Vagina (tissue), 2 donors: ENCODE results near the gene NKTR. TPM values are rescaled to one million over a fixed set of nuclear protein-coding genes. Genes with fewer than 3 reads are reported as not detected.

Experiments used
- DNase-seq, 2 donors: peaks; one replicate each; pipeline ENCODE4 v3.0.0-alpha.2; 2017; ENCODE audit errors: extremely low spot score in 2 of 2
- H3K27ac ChIP-seq: fragments of 200-600 bp; sonication (generic); one replicate; pipeline ENCODE4 v1.5.1; 2019
- H3K27me3 ChIP-seq: fragments of 200-600 bp; sonication (generic); one replicate; pipeline ENCODE4 v1.5.1; 2019
- H3K36me3 ChIP-seq, 2 donors: fragments of 200-600 bp; sonication (generic); one replicate each; pipeline ENCODE4 v1.5.1; 2017 to 2019
- H3K4me1 ChIP-seq: fragments of 200-600 bp; sonication (generic); one replicate; pipeline ENCODE4 v1.5.1; 2019
- H3K4me3 ChIP-seq, 2 donors: fragments of 200-600 bp; sonication (generic); 1 replicate in 1 of 2; 2 replicates in 1 of 2; pipeline ENCODE4 v1.5.1; 2016 to 2019
- H3K9me3 ChIP-seq: fragments of 200-600 bp; sonication (generic); one replicate; pipeline ENCODE4 v1.5.1; 2019
- POLR2A ChIP-seq, 2 donors: fragments of 450-650 bp; IDR thresholded peaks; one replicate each; pipeline ENCODE4 v1.6.1; 2017; ENCODE audit warnings: antibody characterized with exemption in 2 of 2, mild to moderate bottlenecking in 2 of 2, moderate library complexity in 2 of 2
- POLR2AphosphoS5 ChIP-seq, 2 donors: sonication (generic); formaldehyde crosslinking; IDR thresholded peaks; one replicate each; pipeline ENCODE4 v1.9.0; 2017; ENCODE audit warnings: antibody characterized with exemption in 2 of 2, mild to moderate bottlenecking in 2 of 2, low read depth in 1 of 2; ENCODE audit not compliant: insufficient read depth in 1 of 2
- intact Hi-C: fragments of 100-400 bp; cut with DNase I; formaldehyde crosslinking; loops from one replicate; pipeline ENCODE4 v1.15.1; 2023
- total RNA-seq: library from RNA; depleted of rRNA; stranded (reverse); fragments of >200 nt; gene quantifications from one replicate; pipeline ENCODE4 v1.2.3, GENCODE V29; 2016
- TF ChIP-seq, protein P1 (sequence below), 3 experiments: fragments of 450-650 bp in 2 of 3; fragments of 200-600 bp in 1 of 3; sonication (generic) in 1 of 3; IDR thresholded peaks; one replicate each; pipeline ENCODE4 v1.5.1; 2017 to 2019; ENCODE audit warnings: antibody characterized with exemption in 3 of 3, mild to moderate bottlenecking in 2 of 3, moderate library complexity in 2 of 3

Gene NKTR
- total RNA-seq, 1 donor from 2014 or later = 128 TPM

DNA sequence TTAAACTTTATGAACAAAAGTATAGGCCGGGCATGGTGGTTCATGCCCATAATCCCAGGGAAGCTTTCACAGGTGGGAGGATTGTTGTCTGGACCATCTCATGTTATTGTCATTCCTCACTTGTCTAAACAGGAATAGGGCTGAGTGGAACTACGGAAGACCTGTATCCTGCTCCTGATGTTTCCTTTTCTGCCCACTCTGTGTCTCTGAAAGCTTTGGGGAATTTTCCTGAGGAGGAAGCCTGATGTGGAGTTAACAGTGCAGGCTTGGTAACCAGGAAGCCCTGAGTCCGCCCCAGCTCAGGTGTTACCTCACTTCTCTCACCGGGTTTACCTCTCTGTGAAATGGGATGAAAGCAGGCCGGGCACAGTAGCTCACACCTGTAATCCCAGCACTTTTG lies 11.9 kb upstream of the NKTR start:
- no peak overlapping the region for H3K4me3 ChIP-seq
- intact Hi-C loops = no loop called here
- DNase-seq = no peak
- TF ChIP-seq POLR2A (IDR thresholded peaks at IDR 0.05) = no peak
- TF ChIP-seq, protein P1, sequence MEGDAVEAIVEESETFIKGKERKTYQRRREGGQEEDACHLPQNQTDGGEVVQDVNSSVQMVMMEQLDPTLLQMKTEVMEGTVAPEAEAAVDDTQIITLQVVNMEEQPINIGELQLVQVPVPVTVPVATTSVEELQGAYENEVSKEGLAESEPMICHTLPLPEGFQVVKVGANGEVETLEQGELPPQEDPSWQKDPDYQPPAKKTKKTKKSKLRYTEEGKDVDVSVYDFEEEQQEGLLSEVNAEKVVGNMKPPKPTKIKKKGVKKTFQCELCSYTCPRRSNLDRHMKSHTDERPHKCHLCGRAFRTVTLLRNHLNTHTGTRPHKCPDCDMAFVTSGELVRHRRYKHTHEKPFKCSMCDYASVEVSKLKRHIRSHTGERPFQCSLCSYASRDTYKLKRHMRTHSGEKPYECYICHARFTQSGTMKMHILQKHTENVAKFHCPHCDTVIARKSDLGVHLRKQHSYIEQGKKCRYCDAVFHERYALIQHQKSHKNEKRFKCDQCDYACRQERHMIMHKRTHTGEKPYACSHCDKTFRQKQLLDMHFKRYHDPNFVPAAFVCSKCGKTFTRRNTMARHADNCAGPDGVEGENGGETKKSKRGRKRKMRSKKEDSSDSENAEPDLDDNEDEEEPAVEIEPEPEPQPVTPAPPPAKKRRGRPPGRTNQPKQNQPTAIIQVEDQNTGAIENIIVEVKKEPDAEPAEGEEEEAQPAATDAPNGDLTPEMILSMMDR (IDR thresholded peaks at IDR 0.05) = no peak
- no peak for TF ChIP-seq POLR2AphosphoS5 (IDR thresholded peaks at IDR 0.05; ENCODE audit: insufficient read depth in 1 of 2, low read depth in 1 of 2)
- H3K4me1 ChIP-seq = peaks cover 22% of the 10 kb centered on the region
- no peaks in the 10 kb centered on the region for H3K36me3 ChIP-seq
- no peaks in the 10 kb centered on the region for H3K27me3 ChIP-seq
- H3K9me3 ChIP-seq = no peaks in the 10 kb centered on the region
- no peak overlapping the region for H3K27ac ChIP-seq

DNA sequence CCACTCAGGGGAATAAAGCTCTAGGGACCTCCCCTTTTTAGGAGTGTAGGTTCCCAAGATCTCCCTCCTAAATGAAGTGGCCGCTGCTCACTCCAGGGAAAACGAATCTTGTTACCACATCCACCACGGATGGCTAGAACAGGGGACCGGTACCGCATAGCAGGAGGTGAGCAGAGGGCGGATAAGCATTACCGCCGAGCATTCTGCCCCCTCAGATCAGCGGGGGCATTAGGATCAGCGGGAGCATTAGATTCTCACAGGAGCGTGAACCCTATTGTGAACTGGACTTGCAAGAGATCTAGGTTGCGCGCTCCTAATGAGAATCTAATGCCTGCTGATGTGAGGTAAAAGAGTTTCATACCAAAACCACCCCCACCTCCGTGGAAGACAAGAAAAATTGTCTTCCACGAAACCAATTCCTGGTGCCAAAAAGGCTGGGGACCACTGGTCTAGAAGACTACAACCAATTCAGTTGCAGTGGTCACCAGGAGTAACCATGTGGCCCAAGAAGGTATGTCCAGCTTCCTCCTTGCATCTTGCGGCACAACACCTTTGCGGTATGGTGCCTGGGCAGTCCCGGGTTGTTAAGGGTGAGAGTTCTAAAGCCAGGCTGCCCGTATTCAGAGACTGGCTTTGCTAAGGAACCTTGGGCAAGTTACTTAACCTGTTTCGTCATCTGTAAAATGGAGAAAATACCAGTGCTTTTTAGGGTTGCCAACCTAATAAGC lies 10.9 kb upstream of the NKTR start:
- Histone ChIP-seq H3K27ac (peak overlapping the region; percentile 88), H3K36me3 (no peaks in the 10 kb centered on the region), H3K27me3 (no peaks in the 10 kb centered on the region), H3K9me3 (no peaks in the 10 kb centered on the region), H3K4me3 (peak overlapping the region; percentile 66 to 73), H3K4me1 (peaks cover 22% of the 10 kb centered on the region)
- intact Hi-C loops = loop anchor here (2.0 kb wide), 1 partner anchor 65 kb away; no protein-coding TSS in a partner anchor
- DNase-seq = no peak
- TF ChIP-seq, protein P1 (IDR thresholded peaks at IDR 0.05) = no peak
- TF ChIP-seq POLR2A (IDR thresholded peaks at IDR 0.05) (no peak), POLR2AphosphoS5 (IDR thresholded peaks at IDR 0.05; ENCODE audit: insufficient read depth in 1 of 2, low read depth in 1 of 2) (no peak)

DNA sequence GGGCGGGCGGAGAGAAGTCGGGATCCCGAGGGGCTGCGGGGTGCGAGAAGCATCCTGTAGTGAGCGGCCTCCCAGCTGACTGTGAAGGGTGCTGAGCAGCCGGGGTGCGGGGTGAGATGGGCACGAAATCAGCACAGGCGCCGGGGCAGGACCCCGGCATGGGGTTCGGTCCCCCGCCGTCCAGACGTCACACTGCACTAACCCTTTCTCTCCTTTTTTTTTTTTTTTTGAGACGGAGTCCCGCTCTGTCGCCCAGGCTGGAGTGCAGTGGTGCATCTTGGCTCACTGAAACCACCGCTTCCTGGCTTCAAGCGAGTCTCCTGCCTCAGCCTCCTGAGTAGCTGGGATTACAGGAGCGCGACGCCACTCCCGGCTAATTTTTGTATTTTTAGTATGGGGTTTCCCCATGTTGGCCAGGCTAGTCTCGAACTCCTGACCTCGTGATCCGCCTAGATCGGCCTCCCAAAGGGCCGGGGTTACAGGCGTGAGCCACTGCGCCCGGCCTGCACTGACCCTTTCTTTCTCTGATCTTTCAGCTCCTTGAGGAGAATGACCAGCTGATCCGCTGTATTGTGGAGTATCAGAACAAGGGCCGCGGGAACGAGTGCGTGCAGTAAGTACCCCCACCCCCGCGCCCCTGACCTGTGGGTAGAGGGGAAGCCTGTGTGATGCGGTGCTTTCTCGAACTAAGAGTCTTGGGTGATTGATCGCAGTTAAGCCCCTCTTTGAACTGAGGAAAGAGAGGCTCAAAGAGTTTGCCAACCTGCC lies 9.3 kb upstream of the NKTR start:
- Histone ChIP-seq H3K4me1 (peaks cover 22% of the 10 kb centered on the region), H3K27ac (peak overlapping the region; percentile 88), H3K4me3 (peak overlapping the region; percentile 66 to 73), H3K27me3 (no peaks in the 10 kb centered on the region), H3K36me3 (no peaks in the 10 kb centered on the region), H3K9me3 (no peaks in the 10 kb centered on the region)
- TF ChIP-seq POLR2AphosphoS5 (IDR thresholded peaks at IDR 0.05; ENCODE audit: insufficient read depth in 1 of 2, low read depth in 1 of 2) (no peak), POLR2A (IDR thresholded peaks at IDR 0.05) (no peak)
- TF ChIP-seq, protein P1 (IDR thresholded peaks at IDR 0.05) = no peak
- intact Hi-C loops = loop anchor here (2.0 kb wide), 1 partner anchor 64 kb away; no protein-coding TSS in a partner anchor
- no peak for DNase-seq

DNA sequence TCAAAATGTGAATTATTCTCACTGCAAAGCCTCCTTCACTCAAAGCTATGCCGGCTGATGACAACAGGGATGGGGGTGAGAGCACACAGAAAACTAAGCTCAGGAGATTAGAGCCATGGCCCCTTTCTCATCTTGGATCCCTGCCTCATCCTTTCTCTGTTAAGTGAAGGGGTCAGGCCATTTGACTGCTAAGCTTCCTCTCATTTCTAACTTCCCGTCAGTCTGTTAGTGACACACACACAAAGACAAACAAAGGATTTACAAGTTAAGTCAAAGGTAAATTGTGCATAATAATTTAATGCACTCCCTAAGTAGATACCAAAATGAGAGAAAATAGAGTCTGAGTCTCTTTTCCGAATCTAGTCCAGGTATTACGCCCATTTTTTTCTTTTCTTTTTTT lies 8.7 kb upstream of the NKTR start:
- Histone ChIP-seq H3K27me3 (no peaks in the 10 kb centered on the region), H3K4me3 (peak overlapping the region in 1 of 2 donors; percentile 73), H3K36me3 (no peaks in the 10 kb centered on the region), H3K9me3 (no peaks in the 10 kb centered on the region), H3K4me1 (peaks cover 22% of the 10 kb centered on the region), H3K27ac (peak overlapping the region; percentile 88)
- TF ChIP-seq POLR2A (IDR thresholded peaks at IDR 0.05) (no peak), POLR2AphosphoS5 (IDR thresholded peaks at IDR 0.05; ENCODE audit: insufficient read depth in 1 of 2, low read depth in 1 of 2) (no peak)
- TF ChIP-seq, protein P1 (IDR thresholded peaks at IDR 0.05) = no peak
- no peak for DNase-seq
- intact Hi-C loops = loop anchor here (2.0 kb wide), 1 partner anchor 63 kb away; no protein-coding TSS in a partner anchor
